Measurements from ENCODE around the gene SNRPA1.
"Not testable (repeated sequence)": the region's sequence is repeated elsewhere in the genome, so short reads cannot be mapped to it uniquely, and the experiment has no call there.

SNRPA1 gene

DNA sequence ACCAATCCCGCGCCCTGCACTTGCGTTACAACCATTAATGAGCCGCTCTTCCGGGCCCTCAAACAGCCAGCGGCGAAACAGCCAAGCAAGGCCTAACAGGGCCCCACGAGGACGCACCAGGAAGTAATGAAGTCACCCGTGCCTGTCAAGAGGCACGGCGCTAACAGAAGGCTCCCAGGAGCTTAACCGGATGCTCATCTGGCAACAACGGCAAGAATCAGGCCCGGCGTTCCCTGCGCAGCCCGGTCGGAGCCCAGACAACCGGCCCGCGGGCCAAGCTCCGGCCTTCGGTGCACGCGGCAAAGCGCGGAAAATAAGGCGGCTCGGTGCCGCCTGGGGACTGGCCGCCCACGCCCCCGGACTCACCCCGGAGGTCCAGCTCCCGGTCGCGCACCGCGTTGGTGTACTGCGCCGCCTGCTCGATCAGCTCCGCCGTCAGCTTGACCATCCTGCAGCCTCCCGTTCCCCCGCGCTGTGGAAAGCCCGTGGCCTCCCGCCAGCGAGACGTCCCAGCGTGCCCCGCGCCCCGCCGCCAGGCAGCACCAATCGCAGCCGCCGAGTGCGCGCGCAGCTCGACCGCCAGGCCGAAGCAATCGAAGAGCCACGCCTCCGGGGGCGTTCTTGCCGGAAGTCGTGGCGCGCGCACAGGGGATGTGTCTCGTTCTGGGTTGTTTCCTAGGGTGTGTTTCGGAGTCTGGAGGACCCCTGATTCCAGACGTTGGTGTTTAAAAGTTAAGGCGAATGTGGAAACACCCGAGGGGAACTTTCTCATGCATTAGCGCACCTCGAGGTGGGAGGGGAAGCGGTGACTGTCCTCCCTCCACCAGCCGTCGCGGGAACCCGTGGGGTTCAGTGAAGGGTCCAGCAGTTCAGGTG, at the start of gene SNRPA1:
SNRPA1 (minus strand) TSS at position 518 of the 876 bp plus-strand sequence; CDS start at position 448, 70 bp downstream.
- H3K4me3 ChIP-seq (ENCODE audit: low read length), result peak within 1 kb of the TSS; percentile 92
- peak; percentile 96 for DNase-seq (ENCODE audit: low read depth)
- TF ChIP-seq, protein P1, sequence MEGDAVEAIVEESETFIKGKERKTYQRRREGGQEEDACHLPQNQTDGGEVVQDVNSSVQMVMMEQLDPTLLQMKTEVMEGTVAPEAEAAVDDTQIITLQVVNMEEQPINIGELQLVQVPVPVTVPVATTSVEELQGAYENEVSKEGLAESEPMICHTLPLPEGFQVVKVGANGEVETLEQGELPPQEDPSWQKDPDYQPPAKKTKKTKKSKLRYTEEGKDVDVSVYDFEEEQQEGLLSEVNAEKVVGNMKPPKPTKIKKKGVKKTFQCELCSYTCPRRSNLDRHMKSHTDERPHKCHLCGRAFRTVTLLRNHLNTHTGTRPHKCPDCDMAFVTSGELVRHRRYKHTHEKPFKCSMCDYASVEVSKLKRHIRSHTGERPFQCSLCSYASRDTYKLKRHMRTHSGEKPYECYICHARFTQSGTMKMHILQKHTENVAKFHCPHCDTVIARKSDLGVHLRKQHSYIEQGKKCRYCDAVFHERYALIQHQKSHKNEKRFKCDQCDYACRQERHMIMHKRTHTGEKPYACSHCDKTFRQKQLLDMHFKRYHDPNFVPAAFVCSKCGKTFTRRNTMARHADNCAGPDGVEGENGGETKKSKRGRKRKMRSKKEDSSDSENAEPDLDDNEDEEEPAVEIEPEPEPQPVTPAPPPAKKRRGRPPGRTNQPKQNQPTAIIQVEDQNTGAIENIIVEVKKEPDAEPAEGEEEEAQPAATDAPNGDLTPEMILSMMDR (conservative IDR thresholded peaks at IDR 0.05; ENCODE audit: low read length), result peak; percentile 1; the same call in 1 of the 2 replicates

DNA sequence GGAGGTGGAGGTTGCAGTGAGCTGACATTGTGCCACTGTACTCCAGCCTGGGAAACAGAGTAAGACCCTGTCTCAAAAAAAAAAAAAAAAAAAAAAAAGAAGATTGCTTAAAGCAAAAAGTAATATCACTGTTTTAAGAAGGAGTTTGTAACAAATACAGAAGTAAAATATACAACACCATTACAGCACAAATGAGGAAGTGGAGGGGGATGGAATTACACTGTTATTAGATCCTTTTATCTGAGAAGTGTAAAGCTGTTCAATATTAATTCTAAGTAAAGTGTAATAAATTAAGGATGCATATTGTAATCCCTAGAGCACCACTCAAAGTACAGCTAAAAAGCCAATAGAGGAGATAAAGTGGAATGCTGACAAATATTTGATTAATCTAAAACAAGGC, 47.0 kb upstream of the SNRPA1 start:
- DNase-seq (ENCODE audit: low read depth), result no peak
- TF ChIP-seq, protein P1 (conservative IDR thresholded peaks at IDR 0.05; ENCODE audit: low read length), result no peak

DNA sequence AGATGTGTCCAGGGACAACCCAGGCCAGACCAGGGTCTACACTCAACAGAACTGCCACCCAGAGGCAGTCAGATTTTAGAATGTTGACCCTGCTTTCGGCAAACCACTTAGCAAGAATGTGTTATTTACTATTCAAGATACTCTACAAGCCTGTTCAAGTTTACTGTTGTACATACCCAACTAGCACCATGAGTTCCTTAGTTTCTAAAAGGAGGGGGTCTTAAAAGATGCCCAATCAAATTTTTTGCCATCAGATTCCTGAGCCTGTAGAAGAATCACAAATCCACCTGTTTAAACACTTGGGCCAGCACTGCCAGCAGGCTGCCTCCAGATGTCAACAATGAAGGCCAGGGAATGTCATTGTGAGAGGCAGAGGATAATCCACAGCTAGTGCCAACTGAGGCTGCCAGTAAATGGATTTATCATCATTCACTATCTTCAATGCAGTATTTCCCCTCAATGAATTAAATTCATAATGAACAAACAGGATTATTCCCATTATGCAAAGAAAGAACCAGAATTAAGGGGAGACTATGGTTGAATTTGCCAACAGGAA, 43.5 kb upstream of the SNRPA1 start:
- no peak for DNase-seq (ENCODE audit: low read depth)
- TF ChIP-seq, protein P1 (conservative IDR thresholded peaks at IDR 0.05; ENCODE audit: low read length), result no peak

More for the DNA sequence above, 47.0 kb upstream of the SNRPA1 start:
- H3K4me3 ChIP-seq (ENCODE audit: low read length), result no peak overlapping the region

DNA sequence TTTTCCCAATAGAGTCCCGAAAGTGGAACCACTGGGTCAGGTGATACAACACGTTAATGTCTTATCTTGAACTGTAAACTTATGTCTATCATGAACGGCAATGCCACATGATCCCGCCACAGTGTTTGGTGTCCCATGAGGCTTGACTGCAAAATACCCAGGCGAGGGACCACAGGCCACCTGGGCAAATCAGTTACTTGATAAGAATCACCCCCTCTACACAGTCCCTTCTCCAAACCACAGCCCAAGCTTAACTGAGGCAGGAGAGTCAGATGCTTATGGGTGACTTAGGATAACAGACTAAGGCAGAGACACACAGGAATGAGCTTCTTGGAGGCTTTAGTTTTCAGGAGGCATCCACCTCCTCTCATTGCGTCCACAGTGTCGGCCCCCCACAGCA, 42.9 kb upstream of the SNRPA1 start:
- TF ChIP-seq, protein P1 (conservative IDR thresholded peaks at IDR 0.05; ENCODE audit: low read length), result no peak
- H3K4me3 ChIP-seq (ENCODE audit: low read length), result no peak overlapping the region
- DNase-seq (ENCODE audit: low read depth), result no peak

More for the DNA sequence above, 43.5 kb upstream of the SNRPA1 start:
- no peak overlapping the region for H3K4me3 ChIP-seq (ENCODE audit: low read length)

DNA sequence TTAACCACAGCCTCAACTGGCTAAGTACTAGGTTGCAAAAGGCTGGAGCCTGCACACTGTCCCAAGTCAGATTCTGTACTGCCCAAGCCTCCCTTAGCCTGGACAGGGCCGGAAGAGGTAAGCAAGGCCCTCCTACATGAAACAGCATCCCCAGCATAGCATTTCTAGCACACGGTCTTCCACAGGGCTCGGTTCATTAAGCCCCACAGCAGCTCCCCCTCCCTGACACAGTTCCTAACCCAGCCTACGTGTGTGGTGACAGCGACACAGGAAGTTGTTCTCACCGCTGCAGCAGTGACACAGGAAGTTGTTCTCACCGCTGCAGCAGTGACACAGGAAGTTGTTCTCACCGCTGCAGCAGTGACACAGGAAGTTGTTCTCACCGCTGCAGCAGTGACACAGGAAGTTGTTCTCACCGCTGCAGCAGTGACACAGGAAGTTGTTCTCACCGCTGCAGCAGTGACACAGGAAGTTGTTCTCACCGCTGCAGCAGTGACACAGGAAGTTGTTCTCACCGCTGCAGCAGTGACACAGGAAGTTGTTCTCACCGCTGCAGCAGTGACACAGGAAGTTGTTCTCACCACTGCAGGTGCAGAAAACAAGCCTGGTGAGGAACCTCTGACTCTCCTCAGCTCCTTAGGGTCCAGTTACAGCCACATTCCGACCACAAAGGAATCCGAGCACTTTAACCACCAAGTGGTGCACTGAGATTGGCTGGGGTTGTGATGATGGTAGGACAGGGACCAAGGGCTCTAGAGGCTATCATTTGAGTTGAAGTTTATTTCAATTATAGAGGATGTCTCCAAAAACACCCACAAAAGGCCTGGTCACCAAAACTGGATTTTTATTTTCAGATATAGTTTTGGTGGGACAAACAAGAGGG, 39.1 kb upstream of the SNRPA1 start:
- DNase-seq (ENCODE audit: low read depth); H3K4me3 ChIP-seq (ENCODE audit: low read length): not testable (repeated sequence)

DNA sequence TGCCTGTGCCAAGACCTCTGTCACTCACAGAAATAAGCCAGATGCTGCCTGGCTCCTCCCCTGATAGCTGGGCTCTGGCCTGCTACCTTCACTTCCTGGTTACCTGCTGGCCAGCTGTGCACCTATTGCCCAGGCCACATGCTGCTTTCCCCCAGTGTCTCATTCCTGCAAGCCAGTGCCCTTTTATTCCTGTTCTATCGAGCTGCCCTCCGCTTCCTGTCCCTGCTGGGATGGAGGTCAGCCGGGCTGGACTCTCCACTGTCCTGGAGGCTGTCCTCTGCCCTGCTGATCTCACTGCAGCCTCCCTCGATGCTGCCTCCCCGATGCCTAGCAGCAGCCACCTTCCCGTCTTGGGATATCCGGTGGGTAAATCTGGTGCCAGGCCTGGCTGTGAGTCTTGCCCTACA, 37.0 kb upstream of the SNRPA1 start:
- no peak overlapping the region for H3K4me3 ChIP-seq (ENCODE audit: low read length)
- TF ChIP-seq, protein P1 (conservative IDR thresholded peaks at IDR 0.05; ENCODE audit: low read length), result no peak
- DNase-seq (ENCODE audit: low read depth), result no peak

DNA sequence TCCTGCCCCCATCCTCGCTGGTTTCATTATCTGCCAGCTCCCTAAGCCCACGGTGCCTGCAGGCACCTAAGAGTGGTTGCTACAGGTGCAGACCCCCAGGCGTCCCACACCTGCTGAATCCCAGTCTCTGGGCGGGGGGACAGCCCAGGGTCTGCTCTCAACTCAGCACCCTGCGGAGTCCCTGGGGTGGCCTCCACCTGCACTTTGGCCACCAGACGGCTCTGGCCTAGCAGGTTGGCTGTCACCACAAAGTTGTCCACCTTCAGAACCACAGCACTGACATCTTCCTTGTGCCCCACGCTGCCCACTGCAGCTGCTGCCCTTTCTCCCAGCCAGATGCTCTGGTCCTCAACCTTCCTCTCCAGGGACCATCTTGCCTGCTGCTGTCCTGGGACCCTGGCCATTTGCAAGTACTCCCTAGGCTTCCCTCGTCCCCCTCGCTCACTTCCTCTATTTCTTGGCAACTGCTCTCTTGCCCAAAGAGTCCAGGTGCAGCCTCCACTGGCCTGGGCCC, 34.9 kb upstream of the SNRPA1 start:
- no peak overlapping the region for H3K4me3 ChIP-seq (ENCODE audit: low read length)
- DNase-seq (ENCODE audit: low read depth), result no peak
- TF ChIP-seq, protein P1 (conservative IDR thresholded peaks at IDR 0.05; ENCODE audit: low read length), result no peak
